NCI-H1930 (cell line): ENCODE results near the gene CLSTN2.

Source experiments
- DNase-seq, 2 experiments: peaks; one replicate each; lab custom pipeline; 2025; lab: John Stamatoyannopoulos, UW

Gene CLSTN2

DNA sequence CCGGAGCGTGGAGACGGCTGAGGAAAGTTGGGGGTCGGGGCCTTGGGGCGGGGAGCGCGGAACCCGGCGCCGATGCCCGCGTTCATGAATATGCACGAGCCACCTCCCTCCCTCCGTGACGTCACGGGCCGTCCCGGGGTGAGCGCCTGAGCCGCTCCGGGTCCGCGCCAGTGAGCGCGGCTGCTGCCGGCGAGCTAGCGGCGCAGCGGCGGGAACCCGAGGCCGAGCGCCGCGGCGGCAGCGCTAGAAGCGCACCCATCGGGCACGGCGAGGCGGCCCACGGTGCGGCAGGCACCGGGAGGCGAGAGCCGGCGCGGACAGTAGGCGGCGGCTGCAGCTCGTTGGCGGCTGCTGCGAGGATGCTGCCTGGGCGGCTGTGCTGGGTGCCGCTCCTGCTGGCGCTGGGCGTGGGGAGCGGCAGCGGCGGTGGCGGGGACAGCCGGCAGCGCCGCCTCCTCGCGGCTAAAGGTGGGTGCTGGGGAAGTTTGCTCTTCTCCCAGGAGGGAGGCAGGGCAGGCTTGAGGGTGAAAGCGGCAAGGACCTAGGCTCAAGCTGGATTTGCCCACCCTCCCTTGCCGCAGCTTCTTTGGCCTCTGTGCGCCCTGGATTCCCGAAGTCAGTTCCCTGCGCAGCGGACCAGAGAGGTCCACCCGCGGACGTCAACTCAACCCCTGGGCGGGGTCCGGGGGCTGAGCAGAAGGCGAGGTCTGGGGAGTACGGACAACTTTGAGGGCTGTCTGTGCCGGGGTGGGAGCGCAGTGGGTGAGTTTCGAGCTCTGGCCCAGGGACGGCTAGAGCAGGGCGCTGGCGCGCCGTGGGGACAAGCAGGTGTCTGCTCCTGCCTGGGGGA, at the start of gene CLSTN2:
TSS of gene CLSTN2 (plus strand) at position 170 of the 850 bp plus-strand sequence.
- DNase-seq: peak; percentile 58 to 72

DNA sequence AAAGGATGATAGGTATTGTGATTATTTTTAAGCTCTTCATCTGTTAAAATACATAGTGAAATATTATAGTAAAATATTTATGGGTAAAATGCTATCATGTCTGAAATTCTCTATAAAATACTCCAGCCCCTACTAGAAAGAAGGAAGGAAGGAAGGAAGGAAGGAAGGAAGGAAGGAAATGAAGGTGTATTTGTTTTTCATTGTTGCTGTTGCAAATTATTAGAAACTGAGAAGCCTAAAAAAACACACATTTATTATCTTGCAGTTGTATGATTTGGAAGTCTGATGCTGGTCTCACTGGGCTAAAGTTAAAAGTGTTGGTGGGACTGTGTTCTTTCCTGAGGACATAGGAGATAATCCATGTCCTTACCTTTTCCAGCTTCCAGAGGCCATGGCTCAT, 47.6 kb upstream of the CLSTN2 start:
- DNase-seq: no peak

GRCh38 chr3:139888561-139889140, 46.3 kb upstream of the CLSTN2 start:
- DNase-seq: no peak

DNA sequence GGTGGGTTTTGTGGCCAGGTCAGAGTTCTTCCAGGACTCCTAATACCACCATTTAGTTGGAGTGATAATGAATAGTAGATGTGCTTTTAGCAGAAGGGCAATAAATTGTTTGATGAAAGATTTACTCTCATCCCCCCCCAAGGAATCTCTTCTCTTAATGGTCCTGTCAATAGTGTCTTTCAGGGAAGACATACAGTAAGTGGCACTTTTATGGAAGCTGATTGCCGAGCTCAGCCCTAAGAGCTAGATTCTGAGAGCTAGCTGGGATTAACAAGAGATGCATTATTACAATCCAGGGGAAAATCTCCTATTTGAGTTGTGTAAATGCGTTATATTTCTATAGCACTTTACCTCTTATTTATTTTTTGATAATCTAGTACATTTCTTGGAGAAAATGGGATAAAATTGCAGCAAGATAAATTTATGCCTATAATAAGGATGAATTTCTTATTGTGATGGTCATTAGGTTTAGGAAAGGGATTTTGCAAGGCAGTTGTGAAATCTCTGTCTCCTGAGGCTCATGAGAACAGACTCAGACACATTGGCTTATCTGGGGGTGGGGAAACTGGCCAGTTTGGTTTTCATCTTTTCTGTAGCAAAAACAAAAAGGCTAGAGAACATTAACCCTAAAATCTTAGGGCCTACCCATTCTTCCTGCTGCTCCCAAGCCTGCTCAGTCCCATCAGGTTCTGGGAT, 41.6 kb upstream of the CLSTN2 start:
- no peak for DNase-seq

DNA sequence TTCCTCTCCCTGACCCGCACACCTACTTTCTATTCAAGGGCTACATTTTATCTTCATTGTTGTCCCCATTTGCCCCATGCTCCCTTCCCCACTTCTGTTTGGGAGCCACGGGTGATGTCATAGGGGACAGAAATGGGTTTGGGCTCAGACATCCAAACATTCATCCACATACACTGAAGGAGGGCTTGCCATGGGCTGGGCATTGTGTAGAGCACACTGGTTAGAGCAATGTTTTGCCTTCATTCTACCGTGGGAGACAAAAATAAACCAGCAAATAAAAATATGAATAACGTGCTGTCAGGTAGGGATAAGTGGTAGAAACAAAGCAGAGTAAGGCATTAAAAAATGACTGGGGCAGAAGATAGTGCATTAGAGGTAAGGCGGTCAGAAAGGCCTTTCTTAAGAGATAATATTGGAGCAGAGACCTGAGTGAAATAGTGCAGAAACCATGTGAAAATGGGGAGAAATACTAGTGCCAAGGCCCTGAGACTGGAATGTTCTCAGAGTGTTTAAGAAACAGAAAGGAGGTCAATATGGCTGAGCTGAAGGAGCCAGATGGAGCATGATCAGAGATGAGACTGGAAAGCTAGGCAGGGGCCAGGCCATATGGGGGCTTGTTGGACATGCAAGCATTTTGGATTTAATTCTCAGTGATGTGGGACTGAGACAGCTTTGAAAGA, 40.9 kb upstream of the CLSTN2 start:
- no peak for DNase-seq

- DNase-seq: no peak
Observed at GRCh38 chr3:139894643-139894989, 40.4 kb upstream of the CLSTN2 start.

- no peak for DNase-seq
Observed at GRCh38 chr3:139897759-139898158, 37.2 kb upstream of the CLSTN2 start.

DNA sequence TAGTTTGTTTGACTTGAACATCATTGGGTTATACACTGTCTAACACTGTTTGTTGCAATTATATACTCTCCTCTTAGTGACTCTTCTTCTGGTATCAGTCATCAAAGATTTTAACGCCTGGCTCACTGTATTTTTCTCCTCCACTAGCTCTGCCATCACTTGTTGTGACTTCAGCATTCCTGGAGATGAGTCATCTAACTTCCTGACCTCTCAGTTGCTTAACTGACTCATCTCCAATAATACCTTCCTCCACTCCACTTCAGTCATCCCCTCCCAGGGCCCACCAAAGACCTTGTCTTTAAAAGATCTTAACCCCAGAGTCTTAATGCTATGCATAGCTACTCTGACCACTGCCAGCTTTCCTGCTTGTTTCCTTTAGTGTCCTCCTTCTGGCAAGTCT, 28.6 kb upstream of the CLSTN2 start:
- DNase-seq: no peak

GRCh38 chr3:139909811-139910210, 25.2 kb upstream of the CLSTN2 start:
- no peak for DNase-seq

GRCh38 chr3:139916271-139916670, 18.7 kb upstream of the CLSTN2 start:
- no peak for DNase-seq

- no peak for DNase-seq
Observed at GRCh38 chr3:139917226-139917785, 17.7 kb upstream of the CLSTN2 start.

DNA sequence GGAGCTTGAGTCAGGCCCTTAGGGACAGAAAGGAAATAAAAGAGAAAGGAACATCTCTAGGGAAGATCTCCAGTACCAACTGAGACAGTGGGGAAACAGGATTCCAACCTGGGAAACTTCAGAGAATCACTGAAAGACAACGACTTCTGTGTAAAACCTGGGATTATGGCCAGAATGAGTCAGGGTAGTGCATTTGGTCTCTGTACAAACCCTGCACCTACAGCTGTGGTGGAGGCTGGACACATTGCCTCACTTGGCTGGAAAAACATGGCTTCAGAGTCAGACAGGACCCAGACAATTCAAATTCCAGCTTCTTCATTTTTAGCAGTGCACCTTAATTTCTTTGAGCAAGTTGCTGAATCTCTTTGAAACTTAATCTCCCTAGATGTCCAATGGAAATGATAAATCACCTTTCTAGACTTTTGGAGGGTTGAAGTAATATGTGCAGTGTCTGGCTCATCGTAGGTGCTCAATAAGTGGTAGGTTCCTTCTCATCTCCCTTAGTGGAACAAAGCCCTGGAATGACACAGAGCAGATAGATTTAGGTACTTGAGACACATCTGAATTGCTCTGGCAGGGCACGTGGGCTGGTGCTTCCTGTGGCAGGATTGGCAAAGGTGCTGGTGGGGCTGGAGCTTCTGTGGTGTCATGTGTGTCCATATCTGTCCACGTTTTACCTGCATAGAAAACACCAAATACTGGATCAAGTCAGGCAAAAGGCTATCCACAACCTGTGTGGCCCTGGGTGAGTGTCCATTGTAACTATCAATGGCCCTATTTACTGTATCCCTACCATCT, 6.1 kb upstream of the CLSTN2 start:
- no peak for DNase-seq

DNA sequence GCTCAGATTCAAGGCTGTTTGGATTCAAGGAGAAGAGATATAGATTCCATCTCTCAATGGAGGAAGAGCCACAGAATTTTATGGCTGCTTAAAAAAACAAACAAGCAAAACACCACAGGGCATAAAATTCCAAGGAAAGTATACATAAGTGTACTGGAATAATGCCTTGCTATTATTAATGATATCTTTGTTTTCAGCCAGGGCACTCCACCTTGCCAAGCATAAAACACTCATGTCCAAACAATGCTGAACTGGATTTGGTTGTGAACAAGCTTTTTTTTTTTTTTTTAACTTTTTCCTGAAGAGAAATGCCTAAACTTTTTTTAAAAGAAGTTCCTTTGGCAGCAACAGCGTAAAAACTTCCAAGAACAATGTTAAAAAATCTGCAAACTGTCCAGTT, 4.8 kb upstream of the CLSTN2 start:
- DNase-seq: no peak

GRCh38 chr3:139933766-139934165, 1.2 kb upstream of the CLSTN2 start:
- no peak for DNase-seq

DNA sequence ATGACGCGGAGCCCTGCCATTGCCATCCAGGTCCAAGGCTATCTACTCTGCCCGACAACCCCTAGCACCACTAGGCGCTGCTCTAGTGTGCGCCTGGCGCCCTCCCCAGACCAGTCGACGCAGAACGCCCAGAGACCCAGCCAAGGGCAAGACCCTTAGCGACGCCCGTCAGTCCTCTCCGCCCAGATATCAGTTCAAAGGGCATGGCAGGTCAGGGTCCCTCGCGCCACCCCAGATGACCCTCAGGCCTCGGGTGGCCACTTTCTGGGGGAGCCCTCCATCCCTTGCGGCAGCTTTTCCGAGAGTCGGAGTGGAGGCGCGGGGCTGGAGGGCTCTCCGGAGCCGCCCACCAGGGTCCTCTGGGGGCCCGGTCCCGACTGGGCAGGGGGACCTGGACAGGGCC, 371 bp upstream of the CLSTN2 start:
- peak; percentile 71 to 78 for DNase-seq

GRCh38 chr3:139935866-139936817, 1.2 kb downstream of the CLSTN2 start:
- peak in 1 of 2 experiments; percentile 10 for DNase-seq

DNA sequence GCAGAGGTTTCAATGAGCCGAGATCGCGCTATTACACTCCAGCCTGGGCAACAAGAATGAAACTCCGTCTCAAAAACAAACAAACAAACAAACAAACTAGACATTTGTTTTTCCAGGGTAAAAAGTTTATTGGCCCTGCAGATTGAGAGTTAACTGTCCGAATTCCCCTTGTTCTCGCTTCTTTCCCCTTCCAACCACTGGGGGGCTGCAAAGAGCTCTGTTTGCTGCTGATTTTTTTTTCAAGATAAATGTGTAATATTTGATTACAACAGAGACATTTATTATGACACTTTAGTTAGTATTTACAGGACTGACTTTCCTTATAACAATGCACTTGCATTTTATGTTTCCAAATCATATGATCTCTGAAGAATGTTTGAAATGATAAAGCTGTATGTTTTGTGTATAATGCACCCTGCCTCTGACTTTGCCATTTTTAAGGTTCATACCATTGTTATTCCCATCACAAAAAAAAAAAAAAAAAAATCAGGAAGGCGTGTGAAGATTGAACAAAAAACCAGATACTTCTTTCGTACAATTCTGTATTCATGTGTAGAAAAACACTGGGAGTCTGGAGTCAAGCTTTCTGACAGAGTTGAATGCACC, 2.8 kb downstream of the CLSTN2 start:
- peak in 1 of 2 experiments; percentile 10 for DNase-seq

GRCh38 chr3:139939681-139940190, 4.8 kb downstream of the CLSTN2 start:
- no peak for DNase-seq

- DNase-seq: no peak
Observed at GRCh38 chr3:139940622-139941021, 5.6 kb downstream of the CLSTN2 start.

- no peak for DNase-seq
Observed at GRCh38 chr3:139941580-139941979, 6.6 kb downstream of the CLSTN2 start.
